ENCODE measurements around the gene KCNIP1.

GRCh38 chr5:170527991-170528390, 24.2 kb downstream of the KCNIP1 start:
- TF ChIP-seq CTCF (optimal IDR thresholded peaks at IDR 0.05 in 1 of 3, IDR thresholded peaks at IDR 0.05 in 1 of 3, conservative IDR thresholded peaks at IDR 0.05 in 1 of 3; ENCODE audit: extremely low read depth in 1 of 3, insufficient read depth in 2 of 3, low read length in 3 of 3) (no peak), EZH2 (IDR thresholded peaks at IDR 0.05; ENCODE audit: low read length) (no peak)

Data from keratinocyte (primary cell).